ENCODE data around the gene ULBP2.
"Not testable (repeated sequence)": the region's sequence is repeated elsewhere in the genome, so short reads cannot be mapped to it uniquely, and the experiment has no call there.

DNA sequence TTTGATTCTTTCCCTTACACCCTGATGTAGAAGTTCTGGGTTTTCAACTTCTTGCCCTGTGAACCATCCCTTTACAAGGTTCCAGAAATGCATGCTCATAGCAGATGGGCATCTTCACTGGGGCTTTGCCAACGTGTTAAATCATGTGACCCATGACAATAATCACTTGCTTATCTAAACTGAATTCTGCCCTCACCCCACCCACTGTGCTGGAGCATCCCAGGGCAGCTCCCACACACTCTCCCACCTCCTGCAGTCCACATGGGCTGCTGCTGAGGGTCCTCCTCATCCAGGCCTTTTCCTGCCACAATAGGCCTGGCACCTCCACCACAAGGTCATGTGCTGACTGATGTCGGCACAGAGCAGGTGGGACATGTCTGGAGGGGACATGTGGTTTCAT, 26.2 kb downstream of the ULBP2 start:
- TF ChIP-seq, protein P1, sequence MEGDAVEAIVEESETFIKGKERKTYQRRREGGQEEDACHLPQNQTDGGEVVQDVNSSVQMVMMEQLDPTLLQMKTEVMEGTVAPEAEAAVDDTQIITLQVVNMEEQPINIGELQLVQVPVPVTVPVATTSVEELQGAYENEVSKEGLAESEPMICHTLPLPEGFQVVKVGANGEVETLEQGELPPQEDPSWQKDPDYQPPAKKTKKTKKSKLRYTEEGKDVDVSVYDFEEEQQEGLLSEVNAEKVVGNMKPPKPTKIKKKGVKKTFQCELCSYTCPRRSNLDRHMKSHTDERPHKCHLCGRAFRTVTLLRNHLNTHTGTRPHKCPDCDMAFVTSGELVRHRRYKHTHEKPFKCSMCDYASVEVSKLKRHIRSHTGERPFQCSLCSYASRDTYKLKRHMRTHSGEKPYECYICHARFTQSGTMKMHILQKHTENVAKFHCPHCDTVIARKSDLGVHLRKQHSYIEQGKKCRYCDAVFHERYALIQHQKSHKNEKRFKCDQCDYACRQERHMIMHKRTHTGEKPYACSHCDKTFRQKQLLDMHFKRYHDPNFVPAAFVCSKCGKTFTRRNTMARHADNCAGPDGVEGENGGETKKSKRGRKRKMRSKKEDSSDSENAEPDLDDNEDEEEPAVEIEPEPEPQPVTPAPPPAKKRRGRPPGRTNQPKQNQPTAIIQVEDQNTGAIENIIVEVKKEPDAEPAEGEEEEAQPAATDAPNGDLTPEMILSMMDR (optimal IDR thresholded peaks at IDR 0.05 in 1 of 3, IDR thresholded peaks at IDR 0.05 in 1 of 3, conservative IDR thresholded peaks at IDR 0.05 in 1 of 3; ENCODE audit: extremely low read depth in 1 of 3, insufficient read depth in 2 of 3, low read length in 3 of 3), result not testable (repeated sequence)
- not testable (repeated sequence) for TF ChIP-seq EZH2 (IDR thresholded peaks at IDR 0.05; ENCODE audit: low read length)

All from keratinocyte (primary cell).